Lung microvascular endothelial cell (primary cell): ENCODE measurements around the gene SLC13A3. TPM values are rescaled to one million over a fixed set of nuclear protein-coding genes. Genes with fewer than 3 reads are reported as not detected.

Source experiments
- DNase-seq, 2 donors: peaks; one replicate each; pipeline versions ENCODE4 v3.0.0 to v3.0.0-alpha.2; 2010; ENCODE audit warnings: low read depth in 2 of 2
- total RNA-seq: library from RNA; depleted of rRNA; stranded (reverse); fragments of >200 nt; gene quantifications from 2 replicates; pipeline ENCODE4 v1.2.1, GENCODE V29; 2014

The SLC13A3 gene
- total RNA-seq, 1 donor from 2014 or later = not detected

DNA sequence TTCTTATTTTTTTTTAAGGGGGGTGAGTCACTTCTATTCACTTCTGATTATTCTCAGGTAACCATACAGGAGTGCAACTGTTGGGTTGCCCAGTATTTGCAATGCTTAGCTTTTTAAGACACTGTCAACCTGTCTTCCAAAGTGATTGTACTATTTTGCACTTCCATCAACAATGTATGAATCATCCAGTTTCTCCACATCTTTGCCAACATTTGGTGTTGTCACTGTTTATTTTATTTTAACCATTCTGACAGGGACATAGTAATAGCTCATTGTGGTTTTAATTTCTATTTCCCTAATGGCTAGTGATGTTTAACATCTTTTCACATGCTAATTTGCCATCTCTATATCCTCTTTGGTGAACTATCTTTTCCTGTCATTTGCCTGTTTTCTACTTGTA lies 1.4 kb upstream of the SLC13A3 start:
- no peak for DNase-seq

DNA sequence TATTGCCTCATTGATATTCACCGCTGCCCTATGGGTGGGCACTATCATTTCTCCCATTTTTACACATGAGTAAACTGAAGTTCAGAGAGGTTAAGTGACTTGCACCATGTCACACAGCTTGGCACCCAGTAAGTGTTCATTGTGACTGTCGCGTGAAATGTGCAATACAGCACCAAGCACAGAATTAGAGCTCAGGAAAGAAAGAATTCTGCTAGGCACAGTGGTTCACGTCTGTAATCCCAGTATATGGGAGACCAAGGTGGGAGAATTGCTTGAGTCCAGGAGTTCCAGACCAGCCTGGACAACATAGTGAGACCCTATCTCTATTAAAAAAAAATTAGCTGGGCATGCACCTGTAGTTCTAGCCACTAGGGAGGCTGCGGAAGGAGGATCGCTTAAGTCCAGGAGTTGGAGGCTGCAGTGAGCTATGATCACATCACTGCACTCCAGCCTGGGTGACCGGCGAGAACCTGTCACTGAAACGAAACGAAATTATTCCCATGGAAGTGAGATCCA lies 626 bp downstream of the SLC13A3 start:
- DNase-seq = no peak

DNA sequence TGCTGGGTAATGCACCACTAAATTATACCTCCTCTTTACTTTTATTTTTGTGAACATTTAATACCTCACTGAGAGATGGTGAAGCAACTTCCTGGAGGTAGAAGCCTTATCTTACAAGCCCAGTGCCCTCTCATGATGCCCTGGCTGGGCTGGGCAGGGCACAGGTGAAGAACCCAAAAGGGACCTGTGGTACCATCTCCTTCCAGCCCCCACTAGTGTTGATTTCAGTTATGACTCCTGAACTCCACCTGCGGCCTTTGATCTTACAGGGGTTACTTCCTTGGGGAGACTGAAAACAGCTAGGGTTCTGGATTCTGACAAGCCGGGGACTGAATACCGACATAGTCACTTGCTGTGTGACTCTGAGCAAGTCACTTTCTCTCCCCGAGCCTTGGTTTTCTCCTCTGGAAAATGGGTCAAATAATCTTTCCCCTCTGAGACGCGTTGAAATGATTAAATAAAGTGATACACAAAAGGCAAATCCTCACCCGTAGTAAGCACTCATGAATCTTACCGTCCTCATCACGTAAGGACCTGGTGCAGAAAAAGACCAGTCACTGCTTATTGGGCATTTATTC lies 1.2 kb downstream of the SLC13A3 start:
- DNase-seq = no peak

DNA sequence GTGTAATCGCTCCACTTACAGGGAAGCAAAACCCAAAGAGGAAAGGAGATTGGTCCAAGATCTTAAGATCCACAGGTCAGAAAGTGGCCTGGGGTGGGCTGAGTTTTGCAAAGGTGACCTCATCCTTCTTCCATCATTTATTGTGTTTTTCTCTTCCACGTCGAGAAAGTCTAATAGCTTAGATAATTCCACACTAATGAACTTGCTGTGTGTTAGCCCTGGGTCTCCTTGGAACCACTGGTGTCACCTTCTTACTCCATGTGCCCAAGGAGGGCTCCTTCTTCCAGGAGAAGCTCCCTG lies 1.7 kb downstream of the SLC13A3 start:
- DNase-seq = no peak

DNA sequence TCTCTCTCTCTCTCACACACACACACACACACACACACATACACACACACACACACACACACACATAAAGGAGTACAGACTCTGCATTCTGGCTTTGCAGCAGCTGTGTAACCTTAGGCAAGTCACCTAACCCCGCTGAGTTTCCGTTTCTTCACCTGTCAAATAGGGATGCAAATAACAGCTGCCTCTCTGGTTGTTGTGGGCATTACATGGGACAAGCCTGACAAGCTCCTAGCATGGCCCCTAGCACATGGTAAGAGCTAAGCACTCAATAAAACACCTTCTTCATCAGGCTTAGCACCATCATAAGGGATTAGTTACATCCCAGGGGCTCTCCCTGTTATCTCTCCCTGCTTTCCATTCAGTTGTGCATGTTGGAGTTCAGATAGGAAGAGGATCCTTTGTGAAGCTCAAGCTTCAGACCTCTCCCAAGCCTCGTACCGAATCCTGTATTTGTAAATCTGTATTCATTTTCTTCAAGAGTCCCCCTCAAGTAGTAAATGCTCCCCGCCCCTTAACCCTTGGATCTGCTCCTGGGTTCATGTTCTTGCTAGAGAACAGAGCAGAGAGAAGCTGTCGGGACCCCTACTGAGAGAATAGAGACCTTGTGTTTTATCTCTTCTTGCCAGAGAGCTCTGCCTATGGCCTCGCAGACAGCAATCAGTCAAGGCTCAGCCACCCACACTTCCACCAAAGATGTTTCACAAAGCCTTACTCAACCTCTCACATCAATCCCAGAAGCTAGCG lies 2.2 kb downstream of the SLC13A3 start:
- no peak for DNase-seq

DNA sequence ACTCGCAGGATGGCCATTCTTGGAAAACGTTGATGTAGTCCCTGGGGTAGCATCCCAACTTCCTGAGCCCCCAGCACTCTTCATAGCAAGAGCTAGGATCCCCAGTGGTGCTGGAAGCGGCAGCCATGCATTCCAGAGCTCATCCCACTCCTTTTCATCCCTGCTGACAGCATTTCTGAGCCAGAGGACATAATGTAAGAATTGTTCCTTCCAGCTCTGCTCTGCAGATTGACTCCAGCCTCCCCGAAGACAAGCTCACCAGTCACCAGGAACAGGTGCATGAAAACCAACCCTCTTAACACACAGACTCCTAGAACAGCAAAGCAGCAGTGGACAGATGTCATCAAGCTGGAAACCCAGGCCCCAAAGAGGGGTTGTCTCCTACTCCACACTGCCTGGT lies 3.8 kb downstream of the SLC13A3 start:
- DNase-seq = no peak

DNA sequence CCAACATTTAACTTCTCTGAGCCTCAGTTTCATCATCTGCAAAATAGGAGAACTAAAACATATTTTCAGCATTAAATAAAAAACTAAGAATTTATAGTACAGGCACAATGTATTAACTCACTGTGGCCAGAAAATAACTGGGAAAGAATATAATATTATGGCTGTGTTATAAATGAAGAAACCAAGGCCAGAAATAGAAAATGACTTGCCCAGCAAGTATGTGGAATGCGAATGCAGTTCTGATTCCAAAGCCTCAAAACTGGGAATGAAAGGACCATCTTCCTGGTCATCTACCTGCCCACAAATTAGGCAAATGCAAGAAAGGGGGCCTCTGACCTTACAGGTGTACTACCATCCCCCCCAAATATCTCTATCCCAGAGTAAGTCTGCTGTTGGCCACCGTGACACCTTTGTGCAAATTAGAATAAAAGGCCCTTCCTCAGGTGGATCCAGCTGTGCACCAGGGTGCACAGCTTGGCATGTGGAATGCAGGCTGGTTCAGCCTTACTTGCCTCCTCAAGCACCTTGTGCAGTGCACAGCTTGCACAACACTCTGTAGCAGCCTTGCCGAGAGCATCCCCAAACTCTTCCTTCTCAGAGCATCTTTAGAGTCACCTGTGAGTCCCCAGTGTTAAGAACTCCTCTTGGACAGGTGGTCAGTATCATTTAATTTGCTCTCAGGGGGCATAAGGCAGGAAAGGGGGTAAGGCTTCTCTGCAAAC lies 4.4 kb downstream of the SLC13A3 start:
- DNase-seq = no peak

DNA sequence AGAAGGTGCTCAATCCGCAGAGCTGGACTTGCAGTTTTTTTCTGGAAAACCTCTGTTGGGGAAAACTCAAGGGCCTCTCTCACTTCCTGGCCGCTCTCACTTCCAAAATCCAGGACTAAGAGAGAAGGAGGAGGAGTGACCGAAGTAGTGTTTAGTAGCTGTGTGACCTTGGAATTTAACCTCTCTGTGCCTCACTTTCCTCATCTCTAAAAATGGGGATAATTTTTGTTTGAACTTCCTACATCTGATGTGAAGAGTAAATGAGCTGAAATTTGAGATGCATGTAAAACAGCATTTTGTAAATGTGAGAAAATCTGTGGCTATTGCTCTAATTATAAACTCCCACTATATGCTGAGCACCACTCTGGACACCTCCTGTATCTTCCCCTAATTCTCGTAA lies 5.1 kb downstream of the SLC13A3 start:
- no peak for DNase-seq

DNA sequence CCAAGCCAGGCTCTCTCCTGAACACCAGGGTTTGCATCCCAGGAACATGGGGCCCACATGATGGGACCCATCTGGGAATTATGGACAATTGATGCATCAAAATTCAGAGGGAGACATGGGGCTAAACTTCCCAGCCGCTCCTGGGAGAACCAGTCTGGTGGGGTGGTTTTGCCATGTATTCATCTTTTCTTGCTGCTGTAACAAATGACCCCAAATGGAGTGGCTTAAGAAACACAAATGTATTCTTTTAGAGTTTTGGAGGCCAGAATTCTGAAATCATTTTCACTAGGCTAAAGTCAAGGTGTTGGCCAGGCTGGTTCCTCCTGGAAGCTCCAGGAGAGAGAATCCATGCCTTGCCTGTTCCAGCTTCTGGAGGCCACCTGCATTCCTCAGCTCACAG lies 6.5 kb downstream of the SLC13A3 start:
- DNase-seq = no peak

DNA sequence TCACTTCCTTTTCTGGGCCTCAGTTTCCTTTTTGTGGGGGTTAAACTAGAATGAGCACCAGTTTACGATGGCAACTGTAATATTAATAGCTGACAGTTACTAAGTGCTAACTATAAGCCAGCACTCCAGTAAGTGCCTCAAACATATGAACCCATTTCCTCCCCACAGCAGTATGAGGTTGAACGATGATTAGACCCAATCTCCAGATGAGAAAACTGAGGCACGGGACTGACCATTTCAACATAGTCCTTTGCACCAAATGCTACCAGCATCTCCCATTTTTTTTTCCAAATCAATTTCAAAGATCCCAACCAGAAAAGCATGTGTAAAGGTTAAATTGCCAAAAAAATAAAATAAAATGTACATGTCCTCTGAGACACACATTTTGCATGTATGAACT lies 7.1 kb downstream of the SLC13A3 start:
- no peak for DNase-seq

DNA sequence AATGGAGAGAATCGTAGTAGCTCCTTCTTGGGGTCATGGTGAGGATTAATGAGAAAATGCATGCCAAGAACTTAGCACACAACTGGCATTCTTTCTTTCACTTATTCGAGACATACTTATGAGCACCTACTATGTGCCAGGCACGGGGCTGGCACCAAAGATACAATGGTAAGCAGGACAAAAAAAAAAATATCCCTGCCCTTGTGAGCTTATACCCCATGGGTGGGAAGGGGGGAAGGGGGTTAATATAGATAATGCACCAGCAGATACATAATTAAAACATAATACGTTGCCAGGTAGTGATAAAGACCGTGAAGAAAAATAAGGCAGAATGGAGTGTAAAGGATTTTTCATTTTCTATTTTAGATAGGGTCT lies 8.3 kb downstream of the SLC13A3 start:
- DNase-seq = no peak

DNA sequence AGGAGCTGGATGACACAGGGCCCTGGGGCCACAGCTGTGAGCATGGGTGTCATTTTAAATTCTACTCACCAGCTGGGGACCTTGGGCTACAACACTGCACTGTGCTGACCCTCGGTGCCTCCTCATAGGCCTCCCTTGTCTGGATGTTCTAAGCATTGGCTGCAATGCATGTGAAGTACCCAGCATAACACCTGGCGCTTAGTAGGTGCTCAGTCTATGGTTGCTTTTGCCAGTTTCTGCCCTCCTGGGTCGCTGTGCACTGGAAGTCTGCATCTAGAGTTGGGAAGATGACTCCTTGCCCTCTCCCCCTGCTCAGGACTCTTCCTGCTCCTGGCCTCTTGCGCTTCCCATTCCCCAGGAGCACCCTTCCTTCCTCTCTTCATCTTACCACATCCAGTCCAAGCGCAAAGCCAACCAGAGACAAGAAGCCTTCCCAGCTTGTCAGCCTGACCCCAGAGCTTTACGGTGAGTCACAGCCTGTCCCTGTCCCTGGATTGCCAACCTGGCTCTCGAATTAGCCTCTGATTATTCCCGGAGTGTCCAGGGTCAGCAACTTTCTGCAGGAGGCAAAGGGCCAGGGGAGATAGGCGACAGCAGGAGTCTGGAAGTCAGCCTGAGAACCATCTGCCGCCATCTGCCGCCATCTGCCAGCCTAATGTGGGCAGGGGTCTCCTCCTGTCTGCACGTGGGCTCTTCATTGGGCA lies 8.8 kb downstream of the SLC13A3 start:
- DNase-seq = no peak

DNA sequence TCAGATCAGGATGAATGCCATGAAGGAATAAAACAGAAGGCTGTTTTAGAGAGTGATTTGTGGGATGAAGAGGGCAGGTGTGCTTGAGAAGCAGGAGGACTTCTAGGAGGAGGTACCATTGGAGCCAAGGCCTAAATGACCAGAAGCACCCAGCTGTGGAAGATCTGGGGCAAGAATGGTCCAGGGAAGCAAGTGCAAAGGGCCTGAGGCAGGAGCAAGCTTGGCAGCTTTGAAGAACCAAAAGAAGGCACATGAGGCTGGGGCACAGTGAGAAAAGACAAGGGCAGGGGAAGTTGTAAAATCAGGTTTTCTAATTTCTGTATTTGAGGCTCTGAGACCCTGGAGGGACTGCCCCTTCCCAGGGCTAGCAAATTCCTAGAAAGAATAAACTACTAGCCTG lies 9.8 kb downstream of the SLC13A3 start:
- DNase-seq = no peak

DNA sequence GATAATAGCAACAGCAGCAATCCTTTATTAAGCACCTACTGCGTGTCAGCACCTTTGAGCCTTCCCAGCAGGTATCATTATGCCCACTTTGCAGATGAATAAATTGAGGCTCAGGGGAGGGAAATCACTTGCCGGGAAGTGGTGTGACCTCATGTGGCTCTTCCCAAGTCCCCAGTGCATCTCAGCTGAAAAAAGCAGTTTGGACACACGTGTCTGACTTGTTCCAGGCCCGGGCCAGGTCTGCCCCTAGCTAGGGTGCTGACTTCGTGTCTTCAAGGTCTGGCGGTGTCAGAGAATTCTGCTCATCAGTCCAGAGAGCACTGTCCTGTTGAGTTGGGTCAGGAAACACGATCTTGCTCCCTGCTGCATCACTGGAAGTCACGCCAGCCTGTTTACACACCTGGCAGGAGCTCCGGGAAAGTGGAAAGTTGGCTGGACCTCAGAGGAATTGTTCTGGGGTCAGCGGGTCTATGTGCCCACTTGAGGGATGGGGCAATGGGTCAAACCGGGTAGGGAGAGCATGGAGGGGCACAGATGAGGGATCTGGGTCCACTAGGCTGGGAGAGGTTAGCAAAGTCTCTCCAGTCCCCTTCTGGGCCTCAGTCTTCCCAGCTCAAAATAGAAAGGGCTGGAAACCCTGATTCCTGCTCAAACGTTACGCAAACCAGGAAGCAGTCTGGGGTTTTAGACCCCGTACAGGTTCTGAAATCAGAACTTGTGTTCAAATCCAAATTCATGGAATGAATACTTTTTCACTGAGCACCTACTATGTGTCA lies 10.5 kb downstream of the SLC13A3 start:
- peak in 1 of 2 donors; percentile 33 for DNase-seq

DNA sequence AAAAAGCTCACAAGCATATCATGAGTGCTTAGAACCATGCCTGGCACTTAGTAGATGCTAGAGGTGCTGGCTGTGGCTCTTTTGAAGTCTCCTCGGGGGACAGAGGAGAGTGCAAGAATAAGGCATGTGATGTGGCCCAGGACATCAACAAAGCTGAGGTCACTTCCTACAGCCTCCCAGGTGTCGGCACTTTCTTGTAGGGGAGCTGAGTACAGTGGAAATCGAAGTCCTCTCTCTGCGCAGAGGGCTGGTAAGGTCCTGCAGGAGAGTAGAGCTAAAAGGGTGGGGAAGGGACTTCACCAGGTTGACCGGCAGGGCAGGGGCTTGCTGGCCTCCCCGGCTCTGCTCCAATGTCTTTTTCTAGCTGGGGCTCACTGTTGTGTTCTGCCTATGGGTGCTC lies 11.2 kb downstream of the SLC13A3 start:
- no peak for DNase-seq

DNA sequence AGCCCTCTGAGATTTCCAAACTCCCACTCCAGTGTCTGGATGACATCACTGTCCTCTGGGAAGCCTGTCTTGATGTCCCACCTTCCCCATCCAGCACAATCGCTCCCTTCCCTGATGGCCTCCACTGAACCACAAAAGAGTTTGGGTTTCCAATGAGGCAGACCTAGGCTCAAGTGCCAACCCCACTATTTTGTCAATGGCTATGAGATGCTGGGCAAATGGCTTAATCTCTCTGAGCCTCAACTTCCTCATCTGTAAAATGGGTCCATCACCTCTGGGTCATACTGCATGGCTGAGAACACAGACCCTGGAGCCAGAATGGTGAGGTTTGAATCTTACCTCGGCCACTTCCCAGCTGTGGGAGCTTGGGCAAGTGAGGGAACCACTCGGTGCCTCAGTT lies 11.7 kb downstream of the SLC13A3 start:
- no peak for DNase-seq

DNA sequence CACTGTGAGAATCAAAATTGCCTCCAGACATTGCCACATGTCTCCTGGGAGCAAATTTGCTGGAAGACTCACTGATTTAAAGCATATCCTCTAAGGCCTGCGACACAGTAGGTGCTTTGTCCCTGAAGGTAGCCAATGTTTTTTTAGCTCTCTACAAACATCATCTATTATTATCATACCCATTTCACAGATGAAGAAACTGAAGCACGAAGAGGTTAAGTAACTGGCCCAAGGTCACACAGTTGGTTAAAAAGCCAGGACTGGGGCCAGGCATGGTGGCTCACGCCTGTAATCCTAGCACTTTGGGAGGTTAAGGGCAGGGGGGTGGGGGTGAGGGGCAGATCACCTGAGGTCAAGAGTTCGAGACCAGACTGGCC lies 12.4 kb downstream of the SLC13A3 start:
- DNase-seq = no peak

DNA sequence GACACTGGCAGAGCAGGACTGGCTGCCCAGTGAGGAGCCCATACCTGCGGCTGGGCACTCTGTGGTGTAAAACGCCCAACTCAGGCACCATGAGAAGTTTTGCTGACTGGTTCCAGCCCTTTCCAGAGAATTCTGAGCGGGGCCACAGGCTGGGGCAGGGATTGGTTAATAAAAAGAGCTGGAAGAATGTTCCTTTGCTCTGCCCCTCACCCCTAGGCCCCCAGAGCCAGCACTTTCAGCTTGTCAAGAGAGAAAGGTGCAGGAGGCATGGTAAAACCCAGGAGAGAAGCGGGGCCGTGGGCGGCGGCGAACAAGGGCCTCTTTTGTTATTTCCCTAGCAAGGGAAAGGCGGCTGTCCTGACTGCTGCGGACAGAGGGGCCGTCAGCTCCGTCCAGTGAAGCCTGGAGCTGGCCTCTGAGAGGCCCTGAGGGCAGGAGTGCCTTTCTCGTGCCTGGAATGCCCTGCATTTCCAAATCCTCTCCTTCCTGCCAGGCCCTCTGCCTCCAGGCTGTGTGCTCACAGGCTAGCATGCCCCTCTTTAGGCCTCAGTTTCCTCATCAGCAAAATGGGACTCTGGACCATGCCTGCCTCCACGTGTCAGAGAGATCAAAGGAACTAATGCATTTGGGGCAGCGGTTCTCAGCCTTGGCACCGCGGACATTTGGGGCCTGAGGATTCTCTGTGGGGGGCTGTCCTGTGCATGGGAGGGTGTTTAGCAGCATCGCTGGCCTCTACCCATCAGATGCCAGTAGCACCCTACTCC lies 12.9 kb downstream of the SLC13A3 start:
- no peak for DNase-seq

DNA sequence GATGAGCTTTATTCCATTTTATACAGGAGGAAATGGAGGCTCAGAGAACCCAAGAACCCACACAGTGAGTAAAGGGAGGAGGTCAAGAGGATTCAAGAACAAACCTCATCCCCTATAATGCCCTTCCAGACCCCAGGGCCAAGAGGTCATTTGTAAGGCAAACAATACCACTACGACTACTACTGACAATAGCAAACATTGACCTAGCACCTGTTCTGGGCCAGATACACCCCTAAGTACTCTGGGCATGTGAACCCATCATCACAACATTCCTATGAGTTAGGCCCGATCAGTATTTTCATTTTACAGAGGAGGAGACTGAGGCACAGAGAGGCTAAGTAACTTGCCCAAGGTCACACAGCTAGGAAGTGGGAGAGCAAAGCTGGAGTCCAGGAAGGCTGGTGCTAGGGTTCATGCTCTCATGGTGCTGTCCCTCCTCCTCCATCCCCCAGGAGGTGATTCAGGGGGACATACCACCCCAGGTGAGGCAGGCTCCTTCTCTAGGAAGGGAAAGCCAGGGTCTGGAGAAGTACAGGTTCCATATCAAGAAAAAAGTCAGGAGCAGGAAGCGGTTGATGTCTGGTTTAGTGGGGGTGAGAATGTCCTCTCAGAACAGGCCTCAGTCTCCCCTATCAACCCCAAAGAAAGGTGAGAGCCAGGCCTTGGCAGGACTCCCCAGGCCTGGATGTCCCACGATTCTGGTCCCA lies 13.7 kb downstream of the SLC13A3 start:
- no peak for DNase-seq

DNA sequence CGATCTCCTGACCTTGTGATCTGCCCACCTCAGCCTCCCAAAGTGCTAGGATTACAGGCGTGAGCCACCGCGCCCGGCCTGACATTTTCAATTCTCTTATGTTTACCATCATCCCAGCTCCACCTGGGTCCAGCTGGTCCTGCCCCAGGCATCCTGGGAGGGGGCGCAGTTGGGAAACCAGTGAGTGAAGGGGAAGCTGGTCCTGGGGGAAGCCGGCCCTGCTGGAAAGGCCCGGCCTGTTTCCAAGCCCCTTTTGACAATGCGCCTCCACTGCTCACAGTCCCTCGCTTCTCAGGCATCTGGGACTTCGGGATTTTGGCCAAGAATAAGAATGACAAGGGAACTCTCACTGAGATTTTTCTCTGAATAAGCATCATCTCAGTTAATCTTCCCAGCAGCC lies 14.2 kb downstream of the SLC13A3 start:
- DNase-seq = no peak
